B cell (primary cell): ENCODE results near the gene TOM1L2. TPM values are rescaled to one million over a fixed set of nuclear protein-coding genes. Genes with fewer than 3 reads are reported as not detected.
A peak's percentile ranks its signal among the peaks of the same experiment; 100 is the strongest.

Experiments used
- ATAC-seq: fragments of 200-7000 bp; cut with Tn5 transposase; one replicate; pipeline ENCODE4 v1.10.0; 2021; ENCODE audit warnings: low read depth, mild to moderate bottlenecking, moderate number of reproducible peaks, moderate library complexity
- CTCF ChIA-PET: fragments of 350-600 bp; sonication (Branson Sonifier 250); formaldehyde crosslinking; loops from one replicate; lab custom pipeline; 2021; ENCODE audit warnings: antibody characterized with exemption, inconsistent platforms; lab: Charles Lee
- POLR2A ChIA-PET: fragments of 350-600 bp; sonication (Branson Sonifier 250); formaldehyde crosslinking; loops from one replicate; lab custom pipeline; 2021; ENCODE audit warnings: antibody characterized with exemption; lab: Charles Lee
- DNase-seq: peaks from one replicate; pipeline ENCODE4 v3.0.0; 2013
- H2AFZ ChIP-seq: 2 replicates; pipeline ENCODE4 v1.6.1; 2012; ENCODE audit warnings: mild to moderate bottlenecking, low read depth, low read length; ENCODE audit not compliant: insufficient read depth, poor library complexity, severe bottlenecking
- H3K27ac ChIP-seq, 2 donors: 1 replicate in 1 of 2; 2 replicates in 1 of 2; pipeline ENCODE4 v1.5.1; 2012 to 2013; ENCODE audit warnings: low read length in 2 of 2, mild to moderate bottlenecking in 2 of 2, moderate library complexity in 1 of 2
- H3K27me3 ChIP-seq, 4 experiments: fragments of 200-600 bp in 1 of 4; sonication (generic) in 1 of 4; replicated peaks in 1 of 4; 1 replicate in 2 of 4; 2 replicates in 2 of 4; pipeline versions ENCODE4 v1.6.1 to v1.7.0; 2013 to 2016; ENCODE audit warnings: low read length in 3 of 4, mild to moderate bottlenecking in 2 of 4, mixed read lengths in 1 of 4, moderate library complexity in 1 of 4; ENCODE audit not compliant: insufficient read depth in 4 of 4, control insufficient read depth in 3 of 4; ENCODE audit errors: control extremely low read depth in 1 of 4
- H3K36me3 ChIP-seq, 2 experiments: replicated peaks in 1 of 2; 1 replicate in 1 of 2; 2 replicates in 1 of 2; pipeline versions ENCODE4 v1.6.1 to v1.7.1; 2013; ENCODE audit warnings: low read length in 1 of 2; ENCODE audit not compliant: insufficient read depth in 2 of 2, control insufficient read depth in 1 of 2; ENCODE audit errors: control extremely low read depth in 1 of 2, extremely low read depth in 1 of 2
- H3K4me1 ChIP-seq, 2 donors: fragments of 200-600 bp in 1 of 2; sonication (generic) in 1 of 2; 1 replicate in 1 of 2; 2 replicates in 1 of 2; pipeline versions ENCODE4 v1.5.1 to v1.6.1; 2013 to 2017; ENCODE audit warnings: low read length in 2 of 2; ENCODE audit not compliant: control insufficient read depth in 2 of 2, insufficient read depth in 2 of 2
- H3K4me2 ChIP-seq: replicated peaks from 2 replicates; pipeline ENCODE3; 2012; ENCODE audit warnings: mild to moderate bottlenecking, low read depth, low read length; ENCODE audit not compliant: poor library complexity, severe bottlenecking
- H3K4me3 ChIP-seq, 5 experiments: fragments of 200-600 bp in 1 of 5; sonication (generic) in 1 of 5; 1 replicate in 3 of 5; 2 replicates in 2 of 5; pipeline versions ENCODE4 v1.5.1 to v1.7.0; 2011 to 2016; ENCODE audit warnings: low read length in 4 of 5, mild to moderate bottlenecking in 4 of 5, low read depth in 2 of 5, control low read depth in 1 of 5, moderate library complexity in 1 of 5; ENCODE audit not compliant: insufficient read depth in 1 of 5; ENCODE audit errors: control extremely low read depth in 1 of 5, extremely low read depth in 1 of 5
- H3K79me2 ChIP-seq: fragments of 200-600 bp; sonication (generic); one replicate; pipeline ENCODE4 v1.6.0; 2016; ENCODE audit warnings: low read length; ENCODE audit not compliant: control insufficient read depth, insufficient read depth
- H3K9ac ChIP-seq: fragments of 200-600 bp; sonication (generic); 2 replicates; pipeline ENCODE4 v1.6.1; 2017; ENCODE audit warnings: mild to moderate bottlenecking, low read length, moderate library complexity
- H3K9me3 ChIP-seq, 3 donors: one replicate each; pipeline versions ENCODE4 v1.6.1 to v1.7.1; 2013; ENCODE audit warnings: low read length in 2 of 3; ENCODE audit not compliant: control insufficient read depth in 2 of 3, insufficient read depth in 1 of 3; ENCODE audit errors: control extremely low read depth in 1 of 3
- H4K20me1 ChIP-seq: 2 replicates; pipeline ENCODE4 v1.6.0; 2012; ENCODE audit warnings: mild to moderate bottlenecking, low read length; ENCODE audit not compliant: insufficient read depth, control insufficient read depth, poor library complexity, severe bottlenecking
- H3K27ac Mint-ChIP-seq: one replicate; pipeline ENCODE4 v1.8.0; 2021; ENCODE audit warnings: mixed read lengths
- H3K27me3 Mint-ChIP-seq: one replicate; pipeline ENCODE4 v1.8.0; 2021; ENCODE audit warnings: mixed read lengths
- H3K4me1 Mint-ChIP-seq: one replicate; pipeline ENCODE4 v1.8.0; 2021; ENCODE audit warnings: mixed read lengths
- H3K4me3 Mint-ChIP-seq: one replicate; pipeline ENCODE4 v1.8.0; 2021; ENCODE audit warnings: mixed read lengths
- H3K9me3 Mint-ChIP-seq: one replicate; pipeline ENCODE4 v1.8.0; 2022; ENCODE audit warnings: mixed read lengths; ENCODE audit not compliant: insufficient read depth
- CTCF ChIP-seq: fragments of 200-600 bp; IDR thresholded peaks from one replicate; pipeline ENCODE4 v1.8.0; 2022; ENCODE audit warnings: antibody characterized with exemption, mild to moderate bottlenecking
- EZH2 ChIP-seq: IDR thresholded peaks from 2 replicates; pipeline ENCODE4 v1.6.1; 2012; ENCODE audit warnings: borderline replicate concordance, low read depth, mild to moderate bottlenecking, moderate library complexity, low read length; ENCODE audit not compliant: insufficient read depth, poor library complexity, severe bottlenecking
- WGBS: methylation state at CpG from one replicate; pipeline ENCODE4 v1.1.5; 2013; ENCODE audit warnings: missing lambda C conversion rate; ENCODE audit not compliant: insufficient coverage; 5-methylcytosine and 5-hydroxymethylcytosine counted together
- intact Hi-C: fragments of 100-400 bp; cut with micrococcal nuclease; formaldehyde crosslinking; loops from one replicate; pipeline ENCODE4 v1.10.0; 2022
- polyA minus RNA-seq: library from RNA; depleted of rRNA, polyadenylated mRNA; stranded (reverse); fragments of >200 nt; gene quantifications from 2 replicates; pipeline ENCODE4 v1.2.3, GENCODE V29; 2012
- polyA plus RNA-seq: library from polyadenylated mRNA; depleted of rRNA; stranded (reverse); fragments of >200 nt; gene quantifications from 2 replicates; pipeline ENCODE4 v1.2.3, GENCODE V29; 2012
- total RNA-seq, 2 donors: library from RNA; stranded (reverse); fragments of 120-200 nt in 1 of 2; gene quantifications; 1 replicate in 1 of 2; 2 replicates in 1 of 2; pipeline versions ENCODE4 v1.2.3 to v1.2.4, GENCODE V29; 2013 to 2022

Gene TOM1L2
- total RNA-seq (29.7 and 34.4 TPM in 2 replicates), polyA plus RNA-seq (25.1 and 27.8 TPM in 2 replicates), polyA minus RNA-seq (18.2 and 19.0 TPM in 2 replicates)
- total RNA-seq (2013): 10.7 TPM

GRCh38 chr17:17972126-17972951 lies at the start of gene TOM1L2, which contains the start of gene DRC3:
TSS of gene TOM1L2 (minus strand) at chr17:17972400. CDS start at chr17:17972313, 87 bp downstream.
TSS of gene DRC3 (plus strand) at chr17:17972862. CDS start at chr17:17977599, 4,737 bp downstream.
- Histone ChIP-seq H3K4me1 (peaks cover 12 to 17% of the 10 kb centered on the region in 2 donors), H2AFZ (peak within 1 kb of the TSS; percentile 88), H3K27me3 (no peaks in the 10 kb centered on the region), H3K9ac (peak within 1 kb of the TSS; percentile 77), H3K4me3 (peak within 1 kb of the TSS; percentile 41 to 82 (median 76)), H4K20me1 (peaks cover 24% of the 10 kb centered on the region), H3K4me2 (peak within 1 kb of the TSS; percentile 94), H3K27ac (peak within 1 kb of the TSS; percentile 52 to 89), H3K79me2 (peaks cover 40% of the 10 kb centered on the region), H3K9me3 (no peaks in the 10 kb centered on the region), H3K36me3 (no peaks in the 10 kb centered on the region)
- POLR2A ChIA-PET: interaction anchor here (0.8 to 1.2 kb wide), 6 partner anchors 14 to 885 kb away, joined by 3 to 4 read pairs (median 4); partner anchors contain the start of genes ALKBH5, PRPSAP2 and SREBF1
- H3K9me3 Mint-ChIP-seq: no peaks in the 10 kb centered on the region
- H3K27ac Mint-ChIP-seq: peak within 1 kb of the TSS; percentile 96
- H3K4me1 Mint-ChIP-seq: peaks cover 22% of the 10 kb centered on the region
- DNase-seq (peak; percentile 100), ATAC-seq (peak; percentile 90)
- no peaks in the 10 kb centered on the region for H3K27me3 Mint-ChIP-seq
- CTCF ChIA-PET: interaction anchor here (0.7 to 1.5 kb wide), 4 partner anchors 52 to 290 kb away, joined by 3 to 7 read pairs (median 3); no protein-coding TSS in a partner anchor
- peak within 1 kb of the TSS; percentile 97 for H3K4me3 Mint-ChIP-seq
- intact Hi-C loops: loop anchor here (1.0 to 10.0 kb wide), 7 partner anchors 61 to 2002 kb away; partner anchors contain the start of genes AKAP10, ALKBH5, ATPAF2 and GID4
- no peak for TF ChIP-seq EZH2
- no peak for TF ChIP-seq CTCF
- WGBS: under 1% methylated on average over 46 of the region's 59 CpGs
